ENCODE data around the gene PRKAG2.

PRKAG2 gene

DNA sequence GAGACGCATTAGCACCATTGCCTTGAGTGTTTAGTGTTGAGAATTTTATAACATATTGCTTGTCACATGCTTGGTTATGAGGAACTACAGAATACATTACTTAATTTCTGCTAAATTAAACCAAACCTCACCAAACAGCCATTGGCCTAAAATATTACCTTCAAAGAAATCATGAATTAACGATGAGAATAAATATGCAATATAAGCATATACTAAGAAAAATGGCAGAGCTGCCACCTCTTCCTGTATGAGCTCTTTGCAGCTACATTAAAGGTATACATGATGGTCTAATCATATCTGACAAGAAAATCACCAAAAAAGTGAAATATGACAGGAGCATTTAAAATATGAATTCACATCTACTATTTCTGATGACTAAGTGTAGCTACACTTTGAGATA is 352.1 kb downstream of the PRKAG2 start:
- DNase-seq = no peak

DNA sequence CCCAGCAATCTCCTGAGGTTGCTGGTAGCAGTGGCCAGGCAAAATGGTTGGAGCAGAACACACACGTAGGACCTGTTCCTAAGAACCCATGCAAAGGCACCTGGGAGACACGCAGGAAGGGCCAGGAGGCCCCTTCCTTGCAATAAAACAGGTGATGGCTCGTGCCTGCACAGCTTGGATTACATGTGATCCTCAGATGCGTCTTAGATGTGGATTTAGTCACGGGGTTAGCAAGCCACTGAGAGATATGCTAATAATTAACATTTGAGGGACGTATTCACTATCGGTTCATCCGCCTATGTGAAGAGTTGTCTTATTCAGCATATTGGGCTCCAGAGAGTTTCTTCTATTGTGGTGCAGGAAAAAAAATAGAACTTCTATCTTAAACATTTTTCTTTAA is 352.6 kb downstream of the PRKAG2 start:
- DNase-seq = no peak

DNA sequence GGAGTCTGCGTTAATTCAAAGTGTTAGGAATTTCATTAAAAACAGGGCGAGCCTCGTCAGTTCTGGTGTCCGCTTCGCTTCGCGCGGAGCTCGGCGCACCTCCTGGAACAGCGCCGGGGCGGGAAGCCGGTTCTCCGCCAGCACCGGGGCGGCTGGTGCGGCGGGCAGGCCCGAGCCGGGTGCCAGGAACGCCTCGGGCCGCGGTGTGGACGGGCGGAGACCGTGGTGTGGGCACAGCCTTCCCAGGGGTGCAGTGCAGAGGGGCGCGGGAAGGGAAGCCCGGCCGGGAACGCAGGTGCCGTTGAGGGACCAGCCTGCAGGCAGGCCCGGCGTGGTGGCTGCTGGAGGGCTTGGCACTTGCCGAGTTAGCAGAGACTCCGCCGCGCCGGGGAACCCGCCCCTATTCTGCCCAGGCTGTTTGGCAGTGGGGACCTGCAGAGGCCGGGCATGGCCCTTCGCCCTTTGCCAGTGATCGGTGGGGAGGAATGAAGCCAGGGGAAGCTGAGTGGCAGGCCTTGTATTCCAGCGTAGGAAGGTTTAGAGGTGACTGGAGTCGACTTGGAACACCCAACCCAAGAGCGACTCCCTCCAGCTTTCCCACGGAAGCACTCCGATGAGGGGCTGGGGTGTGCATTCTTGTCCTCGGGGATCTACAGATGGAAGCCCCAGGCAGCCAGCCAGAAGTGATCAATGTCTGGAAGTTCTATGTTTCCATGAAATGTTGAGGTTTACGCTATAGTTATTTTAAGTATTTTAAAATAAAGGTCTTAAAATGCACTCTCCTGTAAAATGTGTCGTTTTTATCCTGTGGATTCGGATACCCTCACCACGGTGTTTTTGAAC is 356.3 kb downstream of the PRKAG2 start:
- DNase-seq = peak; percentile 17

DNA sequence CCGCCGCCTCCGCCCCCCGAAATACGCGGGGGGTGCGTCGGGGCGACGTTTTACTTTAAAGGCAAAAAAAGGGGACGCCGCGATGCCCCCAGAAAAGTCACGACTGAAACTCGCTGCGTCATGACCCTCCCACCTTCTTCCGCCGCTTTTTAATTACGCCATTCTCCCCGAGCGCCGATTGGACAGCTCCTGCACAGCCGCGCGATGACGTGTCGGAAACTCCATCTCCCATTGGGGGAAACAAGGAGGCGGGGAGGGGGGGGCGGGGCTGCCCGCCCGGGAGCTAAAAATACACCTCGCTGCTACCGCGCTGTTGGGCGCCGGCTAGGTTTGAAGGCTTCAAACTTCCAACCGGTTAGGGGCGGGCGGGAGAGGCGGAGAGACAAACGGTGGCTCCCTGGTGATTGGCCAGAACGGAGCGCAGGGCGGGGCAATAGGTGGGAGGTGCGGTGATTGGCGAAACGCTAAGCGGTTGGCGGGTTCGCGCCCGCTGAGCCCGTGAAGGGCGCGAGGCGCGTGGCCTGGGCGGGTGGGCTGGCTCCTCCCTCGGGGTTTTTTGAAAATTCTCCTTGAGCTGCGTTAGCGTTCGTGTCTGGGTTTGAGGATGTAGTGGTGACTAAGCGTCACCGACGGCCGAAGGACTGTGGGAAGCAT is 357.0 kb downstream of the PRKAG2 start, which contains the start of gene RHEB:
TSS of gene RHEB (minus strand) at position 131 of the 654 bp plus-strand sequence. CDS start 384 bp downstream, outside the sequence.
- DNase-seq = peak; percentile 92

DNA sequence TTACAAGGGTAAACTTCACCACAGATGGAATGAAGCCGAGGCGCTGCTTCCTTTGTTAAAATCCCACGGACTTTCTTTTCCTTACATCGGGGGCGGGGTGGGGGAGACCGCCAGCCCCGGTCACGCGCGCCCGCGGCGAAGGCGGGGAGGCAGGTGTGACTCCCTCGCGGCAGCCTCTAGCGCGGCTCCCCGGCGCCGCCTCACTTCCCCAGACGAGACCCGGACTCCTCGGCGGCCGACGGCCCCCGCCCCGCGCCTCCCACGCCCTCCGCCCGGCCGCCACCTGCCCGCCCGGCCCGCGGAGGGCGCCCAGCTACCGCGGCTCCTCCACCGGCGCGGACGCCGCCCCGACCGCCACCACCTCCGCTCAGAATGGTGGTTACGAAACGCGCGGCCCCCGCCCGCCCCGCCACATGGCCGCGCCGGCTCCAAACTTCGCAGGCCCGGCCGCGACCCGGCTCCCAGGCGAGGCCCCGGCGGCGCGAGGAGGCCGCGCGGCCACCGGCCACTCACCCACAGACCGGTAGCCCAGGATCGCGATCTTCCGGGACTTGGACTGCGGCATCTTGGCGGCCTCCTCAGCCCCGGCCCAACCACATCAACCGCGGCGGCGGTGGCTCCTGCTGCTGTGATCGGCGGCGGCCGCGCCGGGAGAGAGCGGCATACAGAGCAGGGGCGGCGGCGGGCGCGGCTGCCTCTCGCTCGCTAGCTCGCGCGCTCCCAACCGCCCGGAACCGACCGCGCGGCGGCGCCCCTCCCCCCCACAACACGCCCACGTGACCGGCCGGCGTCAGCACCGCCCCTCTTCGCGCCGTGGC is 357.8 kb downstream of the PRKAG2 start:
- DNase-seq = peak; percentile 53

DNA sequence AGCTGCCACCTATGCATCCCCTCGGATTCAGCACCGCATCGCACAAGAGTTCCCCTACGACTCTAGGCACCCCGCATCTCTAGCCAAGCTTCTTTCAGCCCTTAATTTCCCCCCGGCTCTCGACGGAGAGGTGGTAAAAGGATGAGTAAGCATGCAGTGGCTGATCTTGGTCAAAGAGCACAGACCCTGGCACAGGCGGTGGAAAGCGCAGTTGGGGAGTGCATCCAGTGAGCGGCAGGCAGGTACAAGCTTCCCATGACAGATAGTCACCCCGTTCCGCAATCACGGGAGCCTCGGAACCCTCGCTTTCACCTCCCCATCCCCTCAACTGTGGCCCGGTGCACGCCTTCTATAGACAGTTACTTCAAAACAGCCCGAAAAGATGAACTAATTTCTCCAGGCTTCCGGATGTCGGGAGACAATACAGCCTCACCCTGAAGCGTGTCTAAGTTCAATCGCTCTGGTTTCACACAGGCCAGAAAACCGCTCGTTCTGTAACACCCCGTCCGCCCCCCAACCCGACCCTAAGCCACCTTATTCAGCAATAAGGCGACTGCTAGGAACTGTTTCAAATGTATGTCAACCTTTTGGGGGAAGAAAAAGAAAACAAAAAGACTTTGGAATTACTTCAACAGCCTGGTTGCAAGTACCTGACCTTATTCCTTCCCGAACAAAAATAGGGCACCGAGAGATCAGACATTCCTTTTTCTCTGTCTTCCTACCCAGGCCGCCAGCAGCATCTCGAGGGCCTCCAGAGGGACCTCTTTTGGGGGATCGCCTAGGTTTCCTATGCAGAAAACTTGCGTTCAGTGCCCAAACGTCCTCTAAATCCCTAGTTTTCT is 358.6 kb downstream of the PRKAG2 start:
- DNase-seq = peak; percentile 33

DNA sequence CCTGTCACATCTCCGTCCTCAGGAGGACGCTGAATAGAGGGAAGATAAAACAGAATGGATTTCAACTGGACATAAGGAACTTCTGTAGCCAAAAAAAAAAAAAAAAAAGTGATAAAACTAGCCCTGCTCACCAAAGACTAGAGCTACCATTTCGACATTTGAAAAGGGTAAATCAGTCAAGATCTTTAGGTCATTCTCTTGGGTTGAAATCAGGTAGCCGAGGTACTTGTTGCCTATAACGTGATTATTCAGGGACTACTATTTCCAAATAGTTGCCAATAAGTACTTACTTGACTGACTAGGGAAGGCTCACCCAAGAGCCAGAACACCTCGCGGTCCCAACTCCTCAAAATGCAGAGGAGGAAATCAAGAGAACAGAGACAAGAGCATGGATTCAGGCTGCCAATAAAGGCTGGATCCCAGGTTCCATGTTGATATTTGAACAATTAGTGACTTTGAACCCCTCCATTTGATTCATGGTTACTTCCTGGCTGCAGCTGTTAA is 359.3 kb downstream of the PRKAG2 start:
- no peak for DNase-seq

DNA sequence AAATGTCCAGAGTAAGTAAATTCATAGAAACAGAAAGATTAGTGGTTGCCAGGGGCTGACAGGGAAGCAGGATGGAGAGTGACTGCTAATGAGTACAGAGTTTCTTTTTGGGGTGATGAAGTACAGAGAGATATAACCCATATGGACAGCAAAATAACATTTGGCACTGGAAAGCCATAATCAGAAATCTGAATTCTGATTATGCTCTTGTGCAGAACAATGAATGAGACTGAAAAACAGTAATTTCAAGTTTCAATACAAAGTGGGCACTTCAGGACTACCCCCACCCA is 361.7 kb downstream of the PRKAG2 start:
- no peak for DNase-seq

DNA sequence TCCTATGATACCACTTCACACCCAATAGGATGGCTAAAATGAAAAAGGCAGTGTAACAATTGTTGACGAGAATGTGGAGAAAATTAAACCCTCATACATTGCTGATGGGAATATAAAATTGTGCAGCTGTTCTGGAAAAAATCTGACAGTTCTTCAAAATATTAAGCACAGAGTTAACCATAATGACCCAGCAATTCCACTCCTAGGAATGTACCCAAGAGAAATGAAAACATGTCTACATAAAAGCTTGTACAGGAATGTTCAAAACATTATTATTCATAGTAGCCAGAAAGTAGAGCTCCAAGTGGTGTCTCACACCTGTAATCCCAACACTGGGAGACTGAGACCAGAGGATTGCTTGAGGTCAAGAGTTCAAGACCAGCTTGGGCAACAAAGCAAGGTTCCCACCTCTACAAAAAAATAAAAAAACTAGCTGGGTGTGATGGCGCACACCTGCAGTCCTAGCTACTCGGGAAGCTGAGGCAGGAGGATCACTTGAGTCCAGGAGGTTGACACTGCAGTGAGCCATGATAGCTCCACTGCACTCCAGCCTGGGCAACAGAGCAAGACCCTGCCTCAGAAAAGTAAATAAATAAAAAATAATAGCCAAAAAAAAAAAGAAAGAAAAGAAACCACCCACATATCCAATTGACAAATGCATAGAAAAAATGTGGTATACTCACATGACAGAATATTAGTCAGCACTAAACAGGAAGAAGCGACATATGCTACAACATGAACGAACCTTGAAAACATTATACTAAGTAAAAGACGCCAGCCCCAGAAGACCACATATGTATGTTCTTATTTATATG is 362.2 kb downstream of the PRKAG2 start:
- no peak for DNase-seq

DNA sequence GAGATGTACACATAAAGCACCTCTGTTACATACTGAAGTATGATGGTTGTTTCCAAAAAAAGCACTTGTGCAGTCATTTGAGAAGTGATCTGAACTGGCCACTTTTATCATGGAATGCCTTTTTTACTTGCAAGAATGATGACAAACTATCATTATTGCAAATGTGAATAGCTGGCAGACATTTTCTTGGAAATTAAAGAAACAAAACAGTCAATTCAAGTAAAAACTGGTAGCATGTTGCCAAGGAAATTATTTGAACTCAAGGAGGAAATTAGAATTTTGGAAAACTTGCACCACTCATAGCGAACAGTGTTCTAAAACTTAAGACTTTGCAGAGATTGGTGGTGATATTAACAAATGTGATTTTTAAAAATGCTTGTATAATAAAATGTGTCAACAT is 363.8 kb downstream of the PRKAG2 start:
- DNase-seq = no peak

DNA sequence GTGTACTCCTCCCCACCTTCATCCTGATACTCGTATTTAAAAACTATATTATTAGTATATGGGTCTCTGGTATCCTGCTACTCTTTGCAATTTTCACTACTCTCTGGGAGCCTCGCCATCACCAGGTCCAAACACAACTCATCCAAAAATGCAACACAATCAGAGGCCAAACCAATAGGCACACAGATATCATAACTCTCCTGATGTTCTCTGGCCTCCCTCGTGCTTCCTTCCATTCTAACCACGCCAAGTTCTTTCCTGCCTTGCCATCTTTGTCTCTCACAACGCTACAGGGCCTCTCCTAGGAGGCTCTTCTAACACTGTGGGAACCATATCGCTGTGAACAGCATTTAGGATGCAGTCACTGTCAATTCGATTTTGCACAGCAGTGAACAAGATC is 364.6 kb downstream of the PRKAG2 start:
- DNase-seq = no peak

DNA sequence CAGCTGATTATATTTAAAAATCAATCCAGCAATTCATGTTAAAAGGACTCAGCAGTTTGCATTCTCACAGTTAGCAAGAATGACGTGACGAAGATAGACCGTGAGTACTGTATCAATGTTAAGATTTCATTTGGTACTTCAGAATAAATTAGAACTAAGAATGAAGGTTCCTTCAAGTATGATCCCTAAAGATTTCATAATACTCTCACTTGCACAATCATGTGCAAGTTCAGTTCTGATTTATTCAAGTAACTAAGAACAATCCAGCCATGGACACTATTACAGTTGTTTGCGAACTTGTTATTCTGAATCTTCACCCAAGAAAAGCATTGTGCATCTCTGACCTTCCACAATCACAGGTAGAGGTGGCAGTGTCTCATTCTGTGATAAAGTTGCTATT is 365.0 kb downstream of the PRKAG2 start:
- no peak for DNase-seq

DNA sequence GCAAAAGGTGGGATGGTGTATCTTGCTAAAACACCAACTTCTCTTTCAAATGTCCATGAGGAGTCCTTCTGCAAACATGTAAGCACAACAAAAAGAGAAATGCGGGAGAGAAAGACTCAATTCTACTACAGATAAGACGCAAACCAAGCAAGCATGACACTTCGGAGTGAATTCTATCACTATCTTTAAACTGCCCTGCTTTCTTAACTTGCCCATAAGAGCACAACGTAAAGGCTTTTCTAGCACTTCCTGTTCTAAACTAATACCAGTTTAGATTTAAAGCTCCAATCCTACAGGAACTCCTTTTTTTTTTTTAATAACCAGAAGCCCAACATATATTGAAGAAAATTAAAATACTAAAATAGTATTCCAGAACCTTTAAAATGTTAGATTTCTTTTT is 365.6 kb downstream of the PRKAG2 start:
- DNase-seq = no peak

DNA sequence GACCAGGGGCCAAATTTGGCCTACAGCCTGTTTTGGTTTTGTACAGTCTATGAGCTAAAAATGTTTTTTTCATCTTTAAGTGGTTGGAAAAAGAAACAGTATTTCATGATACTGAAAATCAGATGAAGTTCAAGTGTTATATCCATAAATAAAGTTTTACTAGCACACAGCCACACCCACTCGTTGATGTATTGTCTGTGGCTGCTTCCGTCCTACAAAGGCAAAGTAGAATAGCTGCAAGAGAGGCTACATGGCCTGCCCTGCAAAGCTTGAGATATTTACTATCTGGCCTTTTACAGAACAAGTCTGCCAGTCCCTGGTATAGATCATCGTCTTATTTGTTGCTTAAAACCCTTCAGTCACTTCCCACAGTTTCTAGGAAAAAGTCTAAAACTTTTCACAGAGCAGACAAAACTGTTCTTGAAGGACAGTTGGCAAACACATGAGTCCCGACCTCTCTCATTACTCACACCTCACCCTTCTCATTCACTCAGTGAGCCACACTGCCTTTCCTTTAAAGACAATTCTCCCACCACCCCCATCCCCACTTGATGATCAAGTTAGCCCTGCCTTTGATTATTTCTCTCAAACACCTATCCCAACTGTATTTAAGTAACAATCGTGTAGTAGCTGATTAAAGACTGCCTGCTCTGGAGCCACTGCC is 367.1 kb downstream of the PRKAG2 start:
- no peak for DNase-seq

DNA sequence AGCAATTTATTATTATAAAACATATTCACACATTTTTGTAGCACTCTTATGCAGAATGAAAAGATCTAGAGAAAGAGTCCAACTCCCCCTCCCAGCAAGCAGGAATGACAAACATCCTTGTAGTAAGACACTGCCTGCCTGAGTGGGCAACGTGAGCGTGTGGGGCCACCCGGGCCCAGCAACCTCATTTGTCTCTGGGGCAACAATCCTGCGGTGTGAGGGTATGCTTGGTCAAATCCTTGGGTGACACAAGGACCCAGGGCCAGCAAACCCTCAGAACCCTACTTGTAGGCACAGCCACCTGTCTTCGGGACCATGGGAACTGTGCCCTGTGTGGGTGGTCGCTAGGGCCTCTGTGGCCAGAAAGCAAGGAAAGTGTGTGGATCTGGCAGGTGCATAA is 367.9 kb downstream of the PRKAG2 start:
- no peak for DNase-seq

DNA sequence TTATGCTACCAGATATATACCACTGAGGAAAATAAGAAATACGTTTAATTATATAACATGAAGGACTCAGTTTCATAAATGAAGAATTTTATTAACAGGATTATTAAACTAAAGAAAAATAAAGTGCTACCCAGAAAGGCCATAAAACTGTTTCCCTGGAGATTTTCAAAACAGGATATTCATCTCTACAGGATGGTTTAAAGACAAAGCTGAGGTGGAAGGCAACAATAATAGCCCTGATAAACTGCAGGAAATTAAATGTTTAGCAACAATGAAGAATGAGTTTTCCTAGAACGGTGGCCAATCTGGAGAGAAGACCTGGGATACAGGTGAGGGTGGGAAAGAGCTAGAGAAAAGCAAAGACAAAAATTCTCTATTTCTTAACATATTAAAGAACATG is 369.1 kb downstream of the PRKAG2 start:
- no peak for DNase-seq

DNA sequence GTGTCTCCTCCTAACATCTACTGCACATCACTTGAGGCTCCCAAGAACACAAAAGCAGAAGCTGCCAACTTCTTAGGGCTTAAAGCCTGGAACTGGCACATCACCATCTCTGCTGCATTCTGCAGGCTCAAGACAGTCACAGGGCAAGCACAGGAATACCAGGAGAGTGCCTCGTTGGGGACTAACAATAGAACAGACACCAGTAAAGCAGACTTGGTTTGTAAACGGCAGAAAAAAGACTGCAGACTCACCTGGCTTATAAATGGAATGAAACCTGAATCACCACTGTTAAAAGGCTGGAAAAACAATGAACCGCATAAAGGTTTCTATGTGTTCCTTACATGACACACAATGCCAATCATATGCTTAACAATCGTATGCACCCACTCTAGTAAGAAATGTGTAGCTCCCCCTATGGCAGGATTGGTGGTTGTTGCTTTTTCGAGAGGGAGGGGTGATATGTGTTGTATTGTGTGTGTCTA is 370.0 kb downstream of the PRKAG2 start:
- DNase-seq = no peak
